Uterus (tissue), 2 donors: ENCODE data around the gene SLC44A2.

Source experiments
- CTCF ChIP-seq, 4 experiments: fragments of 200-600 bp in 2 of 4; fragments of 450-650 bp in 2 of 4; sonication (generic) in 2 of 4; IDR thresholded peaks; one replicate each; pipeline ENCODE4 v1.5.1; 2016 to 2019; ENCODE audit warnings: antibody characterized with exemption in 4 of 4, mild to moderate bottlenecking in 2 of 4, moderate library complexity in 1 of 4
- POLR2A ChIP-seq, 2 donors: fragments of 450-650 bp; IDR thresholded peaks; one replicate each; pipeline ENCODE4 v1.6.1; 2016; ENCODE audit warnings: antibody characterized with exemption in 2 of 2, mild to moderate bottlenecking in 1 of 2, moderate library complexity in 1 of 2

GRCh38 chr19:10621966-10622365 lies 3.4 kb upstream of the SLC44A2 start:
- no peak for TF ChIP-seq POLR2A (IDR thresholded peaks at IDR 0.05)
- no peak for TF ChIP-seq CTCF (IDR thresholded peaks at IDR 0.05)
